GM23338 (cell line): ENCODE results near the gene MSH4. TPM values are rescaled to one million over a fixed set of nuclear protein-coding genes. Genes with fewer than 3 reads are reported as not detected.

ENCODE experiments used
- CREB1 ChIP-seq: fragments of 250-450 bp; sonication (Bioruptor Pico); IDR thresholded peaks from 2 replicates; pipeline ENCODE4 v1.5.0; 2020; ENCODE audit warnings: low read depth, mild to moderate bottlenecking, moderate library complexity
- EZH2phosphoT487 ChIP-seq: fragments of 200-600 bp; sonication (generic); IDR thresholded peaks from one replicate; pipeline ENCODE4 v1.8.1; 2018; ENCODE audit warnings: antibody characterized with exemption; ENCODE audit not compliant: unreplicated experiment
- JUNB ChIP-seq: IDR thresholded peaks from one replicate; pipeline ENCODE4 v1.6.1; 2016; ENCODE audit warnings: antibody characterized with exemption; ENCODE audit not compliant: unreplicated experiment
- NANOG ChIP-seq: IDR thresholded peaks from 2 replicates; pipeline ENCODE4 v1.6.1; 2016; ENCODE audit warnings: antibody characterized with exemption, borderline replicate concordance
- POLR2AphosphoS5 ChIP-seq: IDR thresholded peaks from 2 replicates; pipeline ENCODE4 v1.6.1; 2016; ENCODE audit warnings: antibody characterized with exemption, low read depth
- STAT1 ChIP-seq: IDR thresholded peaks from one replicate; pipeline ENCODE4 v1.6.1; 2016; ENCODE audit warnings: antibody characterized with exemption; ENCODE audit not compliant: unreplicated experiment
- ZNF114 ChIP-seq: fragments of 250-450 bp; sonication (Bioruptor Pico); IDR thresholded peaks from 2 replicates; pipeline ENCODE4 v1.5.0; 2020; ENCODE audit warnings: mild to moderate bottlenecking, moderate library complexity
- ZNF331 ChIP-seq: fragments of 250-450 bp; sonication (Bioruptor Pico); IDR thresholded peaks from 2 replicates; pipeline ENCODE4 v1.5.0; 2020; ENCODE audit warnings: low read depth, mild to moderate bottlenecking, moderate library complexity
- polyA plus RNA-seq: library from polyadenylated mRNA; unstranded; fragments of >200 nt; fragmentation: Nextera tagmentation; extraction: Ambion mirVana; gene quantifications from 2 replicates; pipeline ENCODE4 v1.2.1, GENCODE V29; 2016
- total RNA-seq: library from RNA; depleted of rRNA; stranded (reverse); fragments of >200 nt; shearing (Covaris generic); gene quantifications from 2 replicates; pipeline ENCODE4 v1.2.3, GENCODE V29; 2014
- TF ChIP-seq, protein P1 (sequence below): fragments of 250-450 bp; sonication (Bioruptor Pico); IDR thresholded peaks from 2 replicates; pipeline ENCODE4 v1.5.0; 2020; ENCODE audit warnings: mild to moderate bottlenecking, moderate library complexity
- TF ChIP-seq, protein P2 (sequence below), 2 experiments: fragments of 200-600 bp in 1 of 2; sonication (generic) in 1 of 2; conservative IDR thresholded peaks; 2 replicates each; pipeline versions ENCODE4 v1.5.1 to v1.6.1; 2016 to 2017; ENCODE audit warnings: antibody characterized with exemption in 2 of 2, low read depth in 2 of 2, mild to moderate bottlenecking in 2 of 2, moderate library complexity in 1 of 2
- TF ChIP-seq, protein P3 (sequence below): IDR thresholded peaks from 2 replicates; pipeline ENCODE4 v1.6.1; 2016; ENCODE audit warnings: antibody characterized with exemption

Gene MSH4
- total and polyA plus RNA-seq, 2 experiments from 2014 or later, result 0.10 to 0.24 TPM

DNA sequence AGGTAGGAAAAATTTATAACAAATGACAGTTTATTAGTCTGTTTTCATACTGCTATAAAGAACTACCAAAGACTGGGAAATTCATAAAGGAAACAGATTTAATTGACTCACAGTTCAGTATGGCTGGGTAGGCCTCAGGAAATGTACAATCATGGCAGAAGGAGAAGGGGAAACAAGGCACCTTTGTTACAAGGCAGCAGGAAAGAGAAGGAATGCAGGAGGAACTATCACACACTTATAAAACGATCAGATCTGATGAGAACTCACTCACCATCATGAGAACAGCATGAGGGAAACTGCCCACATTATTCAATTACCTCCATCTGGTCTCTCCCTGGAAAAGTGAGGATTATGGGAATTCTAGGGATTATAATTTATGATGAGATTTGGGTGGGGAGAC, 74.3 kb downstream of the MSH4 start (continued):
- TF ChIP-seq, protein P1, sequence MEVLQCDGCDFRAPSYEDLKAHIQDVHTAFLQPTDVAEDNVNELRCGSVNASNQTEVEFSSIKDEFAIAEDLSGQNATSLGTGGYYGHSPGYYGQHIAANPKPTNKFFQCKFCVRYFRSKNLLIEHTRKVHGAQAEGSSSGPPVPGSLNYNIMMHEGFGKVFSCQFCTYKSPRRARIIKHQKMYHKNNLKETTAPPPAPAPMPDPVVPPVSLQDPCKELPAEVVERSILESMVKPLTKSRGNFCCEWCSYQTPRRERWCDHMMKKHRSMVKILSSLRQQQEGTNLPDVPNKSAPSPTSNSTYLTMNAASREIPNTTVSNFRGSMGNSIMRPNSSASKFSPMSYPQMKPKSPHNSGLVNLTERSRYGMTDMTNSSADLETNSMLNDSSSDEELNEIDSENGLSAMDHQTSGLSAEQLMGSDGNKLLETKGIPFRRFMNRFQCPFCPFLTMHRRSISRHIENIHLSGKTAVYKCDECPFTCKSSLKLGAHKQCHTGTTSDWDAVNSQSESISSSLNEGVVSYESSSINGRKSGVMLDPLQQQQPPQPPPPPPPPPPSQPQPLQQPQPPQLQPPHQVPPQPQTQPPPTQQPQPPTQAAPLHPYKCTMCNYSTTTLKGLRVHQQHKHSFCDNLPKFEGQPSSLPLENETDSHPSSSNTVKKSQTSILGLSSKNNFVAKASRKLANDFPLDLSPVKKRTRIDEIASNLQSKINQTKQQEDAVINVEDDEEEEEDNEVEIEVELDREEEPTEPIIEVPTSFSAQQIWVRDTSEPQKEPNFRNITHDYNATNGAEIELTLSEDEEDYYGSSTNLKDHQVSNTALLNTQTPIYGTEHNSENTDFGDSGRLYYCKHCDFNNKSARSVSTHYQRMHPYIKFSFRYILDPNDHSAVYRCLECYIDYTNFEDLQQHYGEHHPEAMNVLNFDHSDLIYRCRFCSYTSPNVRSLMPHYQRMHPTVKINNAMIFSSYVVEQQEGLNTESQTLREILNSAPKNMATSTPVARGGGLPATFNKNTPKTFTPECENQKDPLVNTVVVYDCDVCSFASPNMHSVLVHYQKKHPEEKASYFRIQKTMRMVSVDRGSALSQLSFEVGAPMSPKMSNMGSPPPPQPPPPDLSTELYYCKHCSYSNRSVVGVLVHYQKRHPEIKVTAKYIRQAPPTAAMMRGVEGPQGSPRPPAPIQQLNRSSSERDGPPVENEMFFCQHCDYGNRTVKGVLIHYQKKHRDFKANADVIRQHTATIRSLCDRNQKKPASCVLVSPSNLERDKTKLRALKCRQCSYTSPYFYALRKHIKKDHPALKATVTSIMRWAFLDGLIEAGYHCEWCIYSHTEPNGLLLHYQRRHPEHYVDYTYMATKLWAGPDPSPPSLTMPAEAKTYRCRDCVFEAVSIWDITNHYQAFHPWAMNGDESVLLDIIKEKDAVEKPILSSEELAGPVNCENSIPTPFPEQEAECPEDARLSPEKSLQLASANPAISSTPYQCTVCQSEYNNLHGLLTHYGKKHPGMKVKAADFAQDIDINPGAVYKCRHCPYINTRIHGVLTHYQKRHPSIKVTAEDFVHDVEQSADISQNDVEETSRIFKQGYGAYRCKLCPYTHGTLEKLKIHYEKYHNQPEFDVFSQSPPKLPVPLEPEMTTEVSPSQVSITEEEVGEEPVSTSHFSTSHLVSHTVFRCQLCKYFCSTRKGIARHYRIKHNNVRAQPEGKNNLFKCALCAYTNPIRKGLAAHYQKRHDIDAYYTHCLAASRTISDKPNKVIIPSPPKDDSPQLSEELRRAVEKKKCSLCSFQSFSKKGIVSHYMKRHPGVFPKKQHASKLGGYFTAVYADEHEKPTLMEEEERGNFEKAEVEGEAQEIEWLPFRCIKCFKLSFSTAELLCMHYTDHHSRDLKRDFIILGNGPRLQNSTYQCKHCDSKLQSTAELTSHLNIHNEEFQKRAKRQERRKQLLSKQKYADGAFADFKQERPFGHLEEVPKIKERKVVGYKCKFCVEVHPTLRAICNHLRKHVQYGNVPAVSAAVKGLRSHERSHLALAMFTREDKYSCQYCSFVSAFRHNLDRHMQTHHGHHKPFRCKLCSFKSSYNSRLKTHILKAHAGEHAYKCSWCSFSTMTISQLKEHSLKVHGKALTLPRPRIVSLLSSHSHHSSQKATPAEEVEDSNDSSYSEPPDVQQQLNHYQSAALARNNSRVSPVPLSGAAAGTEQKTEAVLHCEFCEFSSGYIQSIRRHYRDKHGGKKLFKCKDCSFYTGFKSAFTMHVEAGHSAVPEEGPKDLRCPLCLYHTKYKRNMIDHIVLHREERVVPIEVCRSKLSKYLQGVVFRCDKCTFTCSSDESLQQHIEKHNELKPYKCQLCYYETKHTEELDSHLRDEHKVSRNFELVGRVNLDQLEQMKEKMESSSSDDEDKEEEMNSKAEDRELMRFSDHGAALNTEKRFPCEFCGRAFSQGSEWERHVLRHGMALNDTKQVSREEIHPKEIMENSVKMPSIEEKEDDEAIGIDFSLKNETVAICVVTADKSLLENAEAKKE (CRISPR knock-in tag), result no peak
- TF ChIP-seq, protein P2, sequence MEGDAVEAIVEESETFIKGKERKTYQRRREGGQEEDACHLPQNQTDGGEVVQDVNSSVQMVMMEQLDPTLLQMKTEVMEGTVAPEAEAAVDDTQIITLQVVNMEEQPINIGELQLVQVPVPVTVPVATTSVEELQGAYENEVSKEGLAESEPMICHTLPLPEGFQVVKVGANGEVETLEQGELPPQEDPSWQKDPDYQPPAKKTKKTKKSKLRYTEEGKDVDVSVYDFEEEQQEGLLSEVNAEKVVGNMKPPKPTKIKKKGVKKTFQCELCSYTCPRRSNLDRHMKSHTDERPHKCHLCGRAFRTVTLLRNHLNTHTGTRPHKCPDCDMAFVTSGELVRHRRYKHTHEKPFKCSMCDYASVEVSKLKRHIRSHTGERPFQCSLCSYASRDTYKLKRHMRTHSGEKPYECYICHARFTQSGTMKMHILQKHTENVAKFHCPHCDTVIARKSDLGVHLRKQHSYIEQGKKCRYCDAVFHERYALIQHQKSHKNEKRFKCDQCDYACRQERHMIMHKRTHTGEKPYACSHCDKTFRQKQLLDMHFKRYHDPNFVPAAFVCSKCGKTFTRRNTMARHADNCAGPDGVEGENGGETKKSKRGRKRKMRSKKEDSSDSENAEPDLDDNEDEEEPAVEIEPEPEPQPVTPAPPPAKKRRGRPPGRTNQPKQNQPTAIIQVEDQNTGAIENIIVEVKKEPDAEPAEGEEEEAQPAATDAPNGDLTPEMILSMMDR (conservative IDR thresholded peaks at IDR 0.05; ENCODE audit: low read depth in 2 of 2), result no peak
- TF ChIP-seq POLR2AphosphoS5 (no peak), ZNF331 (no peak), ZNF114 (CRISPR knock-in tag) (no peak), JUNB (no peak), CREB1 (CRISPR knock-in tag) (no peak), EZH2phosphoT487 (no peak), STAT1 (no peak), NANOG (no peak)
- TF ChIP-seq, protein P3, sequence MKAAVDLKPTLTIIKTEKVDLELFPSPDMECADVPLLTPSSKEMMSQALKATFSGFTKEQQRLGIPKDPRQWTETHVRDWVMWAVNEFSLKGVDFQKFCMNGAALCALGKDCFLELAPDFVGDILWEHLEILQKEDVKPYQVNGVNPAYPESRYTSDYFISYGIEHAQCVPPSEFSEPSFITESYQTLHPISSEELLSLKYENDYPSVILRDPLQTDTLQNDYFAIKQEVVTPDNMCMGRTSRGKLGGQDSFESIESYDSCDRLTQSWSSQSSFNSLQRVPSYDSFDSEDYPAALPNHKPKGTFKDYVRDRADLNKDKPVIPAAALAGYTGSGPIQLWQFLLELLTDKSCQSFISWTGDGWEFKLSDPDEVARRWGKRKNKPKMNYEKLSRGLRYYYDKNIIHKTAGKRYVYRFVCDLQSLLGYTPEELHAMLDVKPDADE, result no peak
